GM23338 (cell line): Measurements from ENCODE around the gene CTNND2. TPM values are rescaled to one million over a fixed set of nuclear protein-coding genes. Genes with fewer than 3 reads are reported as not detected.

ENCODE experiments used
- ATAC-seq: fragments of 200-7000 bp; cut with Tn5 transposase; 3 replicates; pipeline ENCODE4 v1.9.1; 2020
- DNase-seq: peaks from one replicate; pipeline ENCODE4 v3.0.0-alpha.2; 2015; ENCODE audit warnings: low spot score
- H2AFZ ChIP-seq: fragments of 200-600 bp; sonication (generic); 2 replicates; pipeline ENCODE4 v1.8.0; 2016; ENCODE audit warnings: antibody characterized with exemption, mild to moderate bottlenecking, moderate library complexity
- H3F3A ChIP-seq: fragments of 200-600 bp; sonication (generic); replicated peaks from 2 replicates; pipeline ENCODE4 v1.8.0; 2017; ENCODE audit warnings: antibody characterized with exemption, mixed run types, low read depth
- H3K27ac ChIP-seq: fragments of 200-600 bp; sonication (generic); 2 replicates; pipeline ENCODE4 v1.6.1; 2016; ENCODE audit warnings: low read depth
- H3K27me3 ChIP-seq: fragments of 200-600 bp; sonication (generic); 2 replicates; pipeline ENCODE4 v1.8.0; 2016; ENCODE audit warnings: mild to moderate bottlenecking, mixed run types, moderate library complexity; ENCODE audit not compliant: insufficient read depth
- H3K36me3 ChIP-seq: fragments of 200-600 bp; sonication (generic); 2 replicates; pipeline ENCODE4 v1.8.0; 2016; ENCODE audit warnings: mild to moderate bottlenecking; ENCODE audit not compliant: insufficient read depth
- H3K4me1 ChIP-seq: fragments of 200-600 bp; sonication (generic); 2 replicates; pipeline ENCODE4 v1.8.0; 2016; ENCODE audit warnings: mild to moderate bottlenecking, moderate library complexity; ENCODE audit not compliant: insufficient read depth
- H3K4me2 ChIP-seq: fragments of 200-600 bp; sonication (generic); 2 replicates; pipeline ENCODE4 v1.7.1; 2017; ENCODE audit warnings: mixed run types
- H3K4me3 ChIP-seq: fragments of 200-600 bp; sonication (generic); 2 replicates; pipeline ENCODE4 v1.6.1; 2016; ENCODE audit warnings: mixed run types
- H3K79me2 ChIP-seq: fragments of 200-600 bp; sonication (generic); replicated peaks from 2 replicates; pipeline ENCODE4 v1.8.0; 2017; ENCODE audit warnings: mild to moderate bottlenecking; ENCODE audit not compliant: insufficient read depth
- H3K9me2 ChIP-seq: fragments of 200-600 bp; sonication (generic); 2 replicates; pipeline ENCODE4 v1.8.0; 2017; ENCODE audit not compliant: insufficient read depth
- H4K20me1 ChIP-seq: fragments of 200-600 bp; sonication (generic); replicated peaks from 2 replicates; pipeline ENCODE4 v1.8.0; 2017; ENCODE audit warnings: mild to moderate bottlenecking; ENCODE audit not compliant: insufficient read depth
- H3K27ac Mint-ChIP-seq: 2 replicates; pipeline ENCODE4 v1.8.0; 2020; ENCODE audit warnings: inconsistent platforms, mild to moderate bottlenecking, moderate library complexity, mixed read lengths
- H3K27me3 Mint-ChIP-seq: 3 replicates; pipeline ENCODE4 v1.8.0; 2022; ENCODE audit warnings: low read depth, mild to moderate bottlenecking, moderate library complexity, mixed read lengths, inconsistent platforms; ENCODE audit not compliant: insufficient read depth, poor library complexity
- H3K36me3 Mint-ChIP-seq: 3 replicates; pipeline ENCODE4 v1.8.0; 2021; ENCODE audit warnings: low read depth, mild to moderate bottlenecking, inconsistent platforms, moderate library complexity, mixed read lengths
- H3K4me1 Mint-ChIP-seq: 3 replicates; pipeline ENCODE4 v1.8.0; 2020; ENCODE audit warnings: mild to moderate bottlenecking, inconsistent platforms, mixed read lengths
- H3K4me3 Mint-ChIP-seq: 3 replicates; pipeline ENCODE4 v1.8.0; 2021; ENCODE audit warnings: moderate library complexity, mild to moderate bottlenecking, inconsistent platforms, mixed read lengths
- H3K9me3 Mint-ChIP-seq: 3 replicates; pipeline ENCODE4 v1.8.0; 2020; ENCODE audit warnings: moderate library complexity, mild to moderate bottlenecking, inconsistent platforms, mixed read lengths
- CREB1 ChIP-seq: fragments of 250-450 bp; sonication (Bioruptor Pico); IDR thresholded peaks from 2 replicates; pipeline ENCODE4 v1.5.0; 2020; ENCODE audit warnings: low read depth, mild to moderate bottlenecking, moderate library complexity
- CTCF ChIP-seq, 2 experiments: fragments of 200-600 bp in 1 of 2; sonication (generic) in 1 of 2; conservative IDR thresholded peaks; 2 replicates each; pipeline versions ENCODE4 v1.5.1 to v1.6.1; 2016 to 2017; ENCODE audit warnings: antibody characterized with exemption in 2 of 2, low read depth in 2 of 2, mild to moderate bottlenecking in 2 of 2, moderate library complexity in 1 of 2
- EZH2 ChIP-seq: fragments of 200-600 bp; sonication (generic); IDR thresholded peaks from one replicate; pipeline ENCODE4 v1.8.0; 2017; ENCODE audit warnings: antibody characterized with exemption, mild to moderate bottlenecking, low read depth; ENCODE audit not compliant: unreplicated experiment
- EZH2phosphoT487 ChIP-seq: fragments of 200-600 bp; sonication (generic); IDR thresholded peaks from one replicate; pipeline ENCODE4 v1.8.1; 2018; ENCODE audit warnings: antibody characterized with exemption; ENCODE audit not compliant: unreplicated experiment
- JUNB ChIP-seq: IDR thresholded peaks from one replicate; pipeline ENCODE4 v1.6.1; 2016; ENCODE audit warnings: antibody characterized with exemption; ENCODE audit not compliant: unreplicated experiment
- NANOG ChIP-seq: IDR thresholded peaks from 2 replicates; pipeline ENCODE4 v1.6.1; 2016; ENCODE audit warnings: antibody characterized with exemption, borderline replicate concordance
- POLR2AphosphoS5 ChIP-seq: IDR thresholded peaks from 2 replicates; pipeline ENCODE4 v1.6.1; 2016; ENCODE audit warnings: antibody characterized with exemption, low read depth
- REST ChIP-seq: IDR thresholded peaks from one replicate; pipeline ENCODE4 v1.6.1; 2018; ENCODE audit warnings: antibody characterized with exemption; ENCODE audit not compliant: unreplicated experiment
- STAT1 ChIP-seq: IDR thresholded peaks from one replicate; pipeline ENCODE4 v1.6.1; 2016; ENCODE audit warnings: antibody characterized with exemption; ENCODE audit not compliant: unreplicated experiment
- ZNF114 ChIP-seq: fragments of 250-450 bp; sonication (Bioruptor Pico); IDR thresholded peaks from 2 replicates; pipeline ENCODE4 v1.5.0; 2020; ENCODE audit warnings: mild to moderate bottlenecking, moderate library complexity
- ZNF331 ChIP-seq: fragments of 250-450 bp; sonication (Bioruptor Pico); IDR thresholded peaks from 2 replicates; pipeline ENCODE4 v1.5.0; 2020; ENCODE audit warnings: low read depth, mild to moderate bottlenecking, moderate library complexity
- polyA plus RNA-seq: library from polyadenylated mRNA; unstranded; fragments of >200 nt; fragmentation: Nextera tagmentation; extraction: Ambion mirVana; gene quantifications from 2 replicates; pipeline ENCODE4 v1.2.1, GENCODE V29; 2016
- total RNA-seq: library from RNA; depleted of rRNA; stranded (reverse); fragments of >200 nt; shearing (Covaris generic); gene quantifications from 2 replicates; pipeline ENCODE4 v1.2.3, GENCODE V29; 2014
- TF ChIP-seq, protein P1 (sequence below): IDR thresholded peaks from 2 replicates; pipeline ENCODE4 v1.6.1; 2016; ENCODE audit warnings: antibody characterized with exemption
- TF ChIP-seq, protein P2 (sequence below): fragments of 250-450 bp; sonication (Bioruptor Pico); IDR thresholded peaks from 2 replicates; pipeline ENCODE4 v1.5.0; 2020; ENCODE audit warnings: mild to moderate bottlenecking, moderate library complexity

CTNND2 gene
- total and polyA plus RNA-seq, 2 experiments from 2014 or later = 5.1 to 7.0 TPM

DNA sequence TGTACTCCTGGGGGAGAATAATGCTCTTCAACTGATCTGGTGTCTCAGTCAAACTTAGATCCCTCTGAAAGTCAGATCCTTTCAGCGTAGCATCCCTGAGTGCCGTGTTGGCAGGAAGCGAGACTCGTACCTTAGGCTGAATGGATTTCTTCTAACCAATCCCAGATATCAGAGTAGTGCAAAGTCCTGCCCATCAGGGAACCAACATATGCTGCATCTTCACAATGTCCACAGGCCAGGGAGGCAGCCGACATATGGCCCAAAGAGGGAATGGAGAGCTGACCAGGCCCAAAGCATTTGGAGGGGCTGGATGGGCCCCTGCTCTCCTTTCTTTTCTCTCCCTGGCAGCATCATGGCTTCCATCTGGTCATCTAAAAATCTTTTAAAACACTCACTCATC, 646.2 kb downstream of the CTNND2 start:
- TF ChIP-seq NANOG (no peak), CTCF (conservative IDR thresholded peaks at IDR 0.05; ENCODE audit: low read depth in 2 of 2) (no peak), STAT1 (no peak), JUNB (no peak), EZH2phosphoT487 (no peak), ZNF331 (CRISPR knock-in tag) (no peak), EZH2 (no peak), REST (no peak), CREB1 (CRISPR knock-in tag) (no peak), ZNF114 (CRISPR knock-in tag) (no peak), POLR2AphosphoS5 (no peak)
- TF ChIP-seq, protein P1, sequence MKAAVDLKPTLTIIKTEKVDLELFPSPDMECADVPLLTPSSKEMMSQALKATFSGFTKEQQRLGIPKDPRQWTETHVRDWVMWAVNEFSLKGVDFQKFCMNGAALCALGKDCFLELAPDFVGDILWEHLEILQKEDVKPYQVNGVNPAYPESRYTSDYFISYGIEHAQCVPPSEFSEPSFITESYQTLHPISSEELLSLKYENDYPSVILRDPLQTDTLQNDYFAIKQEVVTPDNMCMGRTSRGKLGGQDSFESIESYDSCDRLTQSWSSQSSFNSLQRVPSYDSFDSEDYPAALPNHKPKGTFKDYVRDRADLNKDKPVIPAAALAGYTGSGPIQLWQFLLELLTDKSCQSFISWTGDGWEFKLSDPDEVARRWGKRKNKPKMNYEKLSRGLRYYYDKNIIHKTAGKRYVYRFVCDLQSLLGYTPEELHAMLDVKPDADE = no peak
- TF ChIP-seq, protein P2, sequence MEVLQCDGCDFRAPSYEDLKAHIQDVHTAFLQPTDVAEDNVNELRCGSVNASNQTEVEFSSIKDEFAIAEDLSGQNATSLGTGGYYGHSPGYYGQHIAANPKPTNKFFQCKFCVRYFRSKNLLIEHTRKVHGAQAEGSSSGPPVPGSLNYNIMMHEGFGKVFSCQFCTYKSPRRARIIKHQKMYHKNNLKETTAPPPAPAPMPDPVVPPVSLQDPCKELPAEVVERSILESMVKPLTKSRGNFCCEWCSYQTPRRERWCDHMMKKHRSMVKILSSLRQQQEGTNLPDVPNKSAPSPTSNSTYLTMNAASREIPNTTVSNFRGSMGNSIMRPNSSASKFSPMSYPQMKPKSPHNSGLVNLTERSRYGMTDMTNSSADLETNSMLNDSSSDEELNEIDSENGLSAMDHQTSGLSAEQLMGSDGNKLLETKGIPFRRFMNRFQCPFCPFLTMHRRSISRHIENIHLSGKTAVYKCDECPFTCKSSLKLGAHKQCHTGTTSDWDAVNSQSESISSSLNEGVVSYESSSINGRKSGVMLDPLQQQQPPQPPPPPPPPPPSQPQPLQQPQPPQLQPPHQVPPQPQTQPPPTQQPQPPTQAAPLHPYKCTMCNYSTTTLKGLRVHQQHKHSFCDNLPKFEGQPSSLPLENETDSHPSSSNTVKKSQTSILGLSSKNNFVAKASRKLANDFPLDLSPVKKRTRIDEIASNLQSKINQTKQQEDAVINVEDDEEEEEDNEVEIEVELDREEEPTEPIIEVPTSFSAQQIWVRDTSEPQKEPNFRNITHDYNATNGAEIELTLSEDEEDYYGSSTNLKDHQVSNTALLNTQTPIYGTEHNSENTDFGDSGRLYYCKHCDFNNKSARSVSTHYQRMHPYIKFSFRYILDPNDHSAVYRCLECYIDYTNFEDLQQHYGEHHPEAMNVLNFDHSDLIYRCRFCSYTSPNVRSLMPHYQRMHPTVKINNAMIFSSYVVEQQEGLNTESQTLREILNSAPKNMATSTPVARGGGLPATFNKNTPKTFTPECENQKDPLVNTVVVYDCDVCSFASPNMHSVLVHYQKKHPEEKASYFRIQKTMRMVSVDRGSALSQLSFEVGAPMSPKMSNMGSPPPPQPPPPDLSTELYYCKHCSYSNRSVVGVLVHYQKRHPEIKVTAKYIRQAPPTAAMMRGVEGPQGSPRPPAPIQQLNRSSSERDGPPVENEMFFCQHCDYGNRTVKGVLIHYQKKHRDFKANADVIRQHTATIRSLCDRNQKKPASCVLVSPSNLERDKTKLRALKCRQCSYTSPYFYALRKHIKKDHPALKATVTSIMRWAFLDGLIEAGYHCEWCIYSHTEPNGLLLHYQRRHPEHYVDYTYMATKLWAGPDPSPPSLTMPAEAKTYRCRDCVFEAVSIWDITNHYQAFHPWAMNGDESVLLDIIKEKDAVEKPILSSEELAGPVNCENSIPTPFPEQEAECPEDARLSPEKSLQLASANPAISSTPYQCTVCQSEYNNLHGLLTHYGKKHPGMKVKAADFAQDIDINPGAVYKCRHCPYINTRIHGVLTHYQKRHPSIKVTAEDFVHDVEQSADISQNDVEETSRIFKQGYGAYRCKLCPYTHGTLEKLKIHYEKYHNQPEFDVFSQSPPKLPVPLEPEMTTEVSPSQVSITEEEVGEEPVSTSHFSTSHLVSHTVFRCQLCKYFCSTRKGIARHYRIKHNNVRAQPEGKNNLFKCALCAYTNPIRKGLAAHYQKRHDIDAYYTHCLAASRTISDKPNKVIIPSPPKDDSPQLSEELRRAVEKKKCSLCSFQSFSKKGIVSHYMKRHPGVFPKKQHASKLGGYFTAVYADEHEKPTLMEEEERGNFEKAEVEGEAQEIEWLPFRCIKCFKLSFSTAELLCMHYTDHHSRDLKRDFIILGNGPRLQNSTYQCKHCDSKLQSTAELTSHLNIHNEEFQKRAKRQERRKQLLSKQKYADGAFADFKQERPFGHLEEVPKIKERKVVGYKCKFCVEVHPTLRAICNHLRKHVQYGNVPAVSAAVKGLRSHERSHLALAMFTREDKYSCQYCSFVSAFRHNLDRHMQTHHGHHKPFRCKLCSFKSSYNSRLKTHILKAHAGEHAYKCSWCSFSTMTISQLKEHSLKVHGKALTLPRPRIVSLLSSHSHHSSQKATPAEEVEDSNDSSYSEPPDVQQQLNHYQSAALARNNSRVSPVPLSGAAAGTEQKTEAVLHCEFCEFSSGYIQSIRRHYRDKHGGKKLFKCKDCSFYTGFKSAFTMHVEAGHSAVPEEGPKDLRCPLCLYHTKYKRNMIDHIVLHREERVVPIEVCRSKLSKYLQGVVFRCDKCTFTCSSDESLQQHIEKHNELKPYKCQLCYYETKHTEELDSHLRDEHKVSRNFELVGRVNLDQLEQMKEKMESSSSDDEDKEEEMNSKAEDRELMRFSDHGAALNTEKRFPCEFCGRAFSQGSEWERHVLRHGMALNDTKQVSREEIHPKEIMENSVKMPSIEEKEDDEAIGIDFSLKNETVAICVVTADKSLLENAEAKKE = no peak
- no peak overlapping the region for H3K4me2 ChIP-seq
- no peaks in the 10 kb centered on the region for H3K27me3 ChIP-seq
- Mint-ChIP-seq H3K36me3 (no peaks in the 10 kb centered on the region), H3K27me3 (peaks cover 2% of the 10 kb centered on the region), H3K27ac (no peak overlapping the region), H3K9me3 (no peaks in the 10 kb centered on the region), H3K4me1 (peaks cover 6% of the 10 kb centered on the region), H3K4me3 (no peak overlapping the region)
- H3K36me3 ChIP-seq = no peaks in the 10 kb centered on the region
- no peak for ATAC-seq
- no peaks in the 10 kb centered on the region for H4K20me1 ChIP-seq
- no peaks in the 10 kb centered on the region for H3K4me1 ChIP-seq
- H3K4me3 ChIP-seq = no peak overlapping the region
- no peak for DNase-seq
- H3K9me2 ChIP-seq = no peaks in the 10 kb centered on the region
- no peak overlapping the region for H2AFZ ChIP-seq
- no peaks in the 10 kb centered on the region for H3K79me2 ChIP-seq
- no peak overlapping the region for H3K27ac ChIP-seq
- H3F3A ChIP-seq = no peaks in the 10 kb centered on the region
